ENCODE results near the gene ZFPM1. TPM values are rescaled to one million over a fixed set of nuclear protein-coding genes. Genes with fewer than 3 reads are reported as not detected.
A peak's percentile ranks its signal among the peaks of the same experiment; 100 is the strongest.

ZFPM1 gene
- total RNA-seq, 2 donors from 2014 or later, result 18.1 to 21.5 TPM

GRCh38 chr16:88534638-88535190 lies 81.6 kb downstream of the ZFPM1 start:
- no peak for TF ChIP-seq CTCF (conservative IDR thresholded peaks at IDR 0.05)
- Mint-ChIP-seq H3K9me3 (no peaks in the 10 kb centered on the region), H3K27me3 (ENCODE audit: insufficient read depth) (peaks cover 11% of the 10 kb centered on the region), H3K4me1 (peaks cover 5% of the 10 kb centered on the region), H3K4me3 (peak overlapping the region; percentile 58), H3K36me3 (ENCODE audit: low read depth) (peaks cover 10% of the 10 kb centered on the region), H3K27ac (no peak overlapping the region)
- peak; percentile 76 for DNase-seq
- Histone ChIP-seq H3K4me1 (ENCODE audit: control insufficient read depth, insufficient read depth, low read length) (peaks cover 23% of the 10 kb centered on the region), H3K9me3 (ENCODE audit: control insufficient read depth, low read length) (no peaks in the 10 kb centered on the region), H3K27ac (ENCODE audit: low read depth, low read length) (no peak overlapping the region), H3K4me3 (ENCODE audit: low read length) (peak overlapping the region; percentile 71), H3K27me3 (ENCODE audit: control insufficient read depth, insufficient read depth, low read length, poor library complexity, severe bottlenecking) (no peaks in the 10 kb centered on the region), H3K36me3 (ENCODE audit: control insufficient read depth, insufficient read depth, low read length) (peaks cover 5% of the 10 kb centered on the region), H3K9ac (ENCODE audit: extremely low read depth, low read length, poor library complexity, severe bottlenecking) (no peak overlapping the region)
- 9 to 14% methylated on average over 19 to 58 of the region's 65 CpGs for WGBS, 2 experiments (ENCODE audit: insufficient coverage in 1 of 2, insufficient read length in 1 of 2)

GRCh38 chr16:88535191-88535856 lies 82.2 kb downstream of the ZFPM1 start:
- H3K27ac Mint-ChIP-seq, result no peak overlapping the region
- TF ChIP-seq CTCF (conservative IDR thresholded peaks at IDR 0.05), result no peak

GRCh38 chr16:88535857-88536222 lies 82.8 kb downstream of the ZFPM1 start:
- no peak for TF ChIP-seq CTCF (conservative IDR thresholded peaks at IDR 0.05)
- H3K9me3 ChIP-seq (ENCODE audit: control insufficient read depth, low read length), result no peaks in the 10 kb centered on the region
- H3K4me1 ChIP-seq (ENCODE audit: control insufficient read depth, insufficient read depth, low read length), result peaks cover 15% of the 10 kb centered on the region
- H3K4me3 ChIP-seq (ENCODE audit: low read length), result no peak overlapping the region
- Mint-ChIP-seq H3K27ac (no peak overlapping the region), H3K4me3 (peak overlapping the region; percentile 58), H3K27me3 (ENCODE audit: insufficient read depth) (peaks cover 11% of the 10 kb centered on the region), H3K4me1 (peaks cover 2% of the 10 kb centered on the region), H3K36me3 (ENCODE audit: low read depth) (peaks cover 4% of the 10 kb centered on the region), H3K9me3 (no peaks in the 10 kb centered on the region)
- H3K36me3 ChIP-seq (ENCODE audit: control insufficient read depth, insufficient read depth, low read length), result no peaks in the 10 kb centered on the region
- no peak for DNase-seq
- H3K27ac ChIP-seq (ENCODE audit: low read depth, low read length), result no peak overlapping the region
- H3K27me3 ChIP-seq (ENCODE audit: control insufficient read depth, insufficient read depth, low read length, poor library complexity, severe bottlenecking), result no peaks in the 10 kb centered on the region
- WGBS, 2 experiments (ENCODE audit: insufficient coverage in 1 of 2, insufficient read length in 1 of 2), result 95 to 99% methylated on average over 8 to 9 of the region's 9 CpGs
- no peak overlapping the region for H3K9ac ChIP-seq (ENCODE audit: extremely low read depth, low read length, poor library complexity, severe bottlenecking)

More at GRCh38 chr16:88535191-88535856, 82.2 kb downstream of the ZFPM1 start:
- H3K36me3 Mint-ChIP-seq (ENCODE audit: low read depth), result peaks cover 7% of the 10 kb centered on the region
- no peak overlapping the region for H3K9ac ChIP-seq (ENCODE audit: extremely low read depth, low read length, poor library complexity, severe bottlenecking)
- H3K9me3 Mint-ChIP-seq, result no peaks in the 10 kb centered on the region
- H3K27me3 Mint-ChIP-seq (ENCODE audit: insufficient read depth), result peaks cover 11% of the 10 kb centered on the region
- WGBS, 2 experiments (ENCODE audit: insufficient coverage in 1 of 2, insufficient read length in 1 of 2), result 92 to 98% methylated on average over 14 to 22 of the region's 22 CpGs
- peak overlapping the region; percentile 58 for H3K4me3 Mint-ChIP-seq
- no peaks in the 10 kb centered on the region for H3K27me3 ChIP-seq (ENCODE audit: control insufficient read depth, insufficient read depth, low read length, poor library complexity, severe bottlenecking)
- H3K4me1 ChIP-seq (ENCODE audit: control insufficient read depth, insufficient read depth, low read length), result peaks cover 20% of the 10 kb centered on the region
- no peaks in the 10 kb centered on the region for H3K36me3 ChIP-seq (ENCODE audit: control insufficient read depth, insufficient read depth, low read length)
- H3K4me3 ChIP-seq (ENCODE audit: low read length), result peak overlapping the region; percentile 71
- H3K4me1 Mint-ChIP-seq, result peaks cover 5% of the 10 kb centered on the region
- H3K27ac ChIP-seq (ENCODE audit: low read depth, low read length), result no peak overlapping the region
- no peaks in the 10 kb centered on the region for H3K9me3 ChIP-seq (ENCODE audit: control insufficient read depth, low read length)
- DNase-seq, result no peak
